H1 (cell line): ENCODE measurements around the gene AGTR1. TPM values are rescaled to one million over a fixed set of nuclear protein-coding genes. Genes with fewer than 3 reads are reported as not detected.

Source experiments
- CTCF ChIA-PET: fragments of 300-600 bp; sonication (Branson Sonifier 250); formaldehyde crosslinking; loops from one replicate; lab custom pipeline; 2021; ENCODE audit not compliant: partially characterized antibody; lab: Charles Lee
- POLR2A ChIA-PET: fragments of 300-600 bp; sonication (Branson Sonifier 250); formaldehyde crosslinking; loops from one replicate; lab custom pipeline; 2021; ENCODE audit warnings: inconsistent platforms; ENCODE audit not compliant: partially characterized antibody; lab: Charles Lee
- DNase-seq, 2 experiments: peaks; one replicate each; pipeline versions ENCODE4 v3.0.0 to v3.0.0-alpha.2; 2010 to 2022; ENCODE audit warnings: low spot score in 2 of 2, low read depth in 1 of 2, mixed read lengths in 1 of 2
- FAIRE-seq: peaks from 2 replicates; lab custom pipeline; 2011; peaks lifted over from hg19 to GRCh38; lab: Jason Lieb, UNC
- H2AFZ ChIP-seq: 2 replicates; pipeline ENCODE4 v1.8.1; 2012; ENCODE audit warnings: low read length, inconsistent platforms
- H2AK5ac ChIP-seq: 2 replicates; pipeline ENCODE4 v1.6.1; 2013; ENCODE audit warnings: low read depth, low read length
- H2BK120ac ChIP-seq: replicated peaks from 2 replicates; pipeline ENCODE3; 2013; ENCODE audit warnings: low read depth, low read length, inconsistent platforms
- H2BK12ac ChIP-seq: 2 replicates; pipeline ENCODE4 v1.6.1; 2013; ENCODE audit warnings: low read depth, low read length
- H2BK15ac ChIP-seq: 2 replicates; pipeline ENCODE4 v1.6.1; 2013; ENCODE audit warnings: low read length
- H2BK20ac ChIP-seq: 2 replicates; pipeline ENCODE4 v1.6.1; 2013; ENCODE audit warnings: low read length
- H2BK5ac ChIP-seq: 2 replicates; pipeline ENCODE4 v1.6.1; 2013; ENCODE audit warnings: low read depth, low read length
- H3K14ac ChIP-seq: 2 replicates; pipeline ENCODE4 v1.6.1; 2013; ENCODE audit warnings: inconsistent platforms; ENCODE audit not compliant: insufficient read length
- H3K18ac ChIP-seq: 2 replicates; pipeline ENCODE4 v1.6.1; 2013; ENCODE audit warnings: low read length; ENCODE audit errors: extremely low read depth
- H3K23ac ChIP-seq: 2 replicates; pipeline ENCODE4 v1.6.1; 2013; ENCODE audit warnings: inconsistent platforms; ENCODE audit not compliant: insufficient read length
- H3K23me2 ChIP-seq: 2 replicates; pipeline ENCODE4 v1.6.1; 2013; ENCODE audit warnings: low read depth, low read length
- H3K27ac ChIP-seq: 2 replicates; pipeline ENCODE4 v1.6.1; 2011; ENCODE audit warnings: low read depth, low read length, inconsistent platforms
- H3K27me3 ChIP-seq, 4 experiments: replicated peaks in 1 of 4; 1 replicate in 1 of 4; 2 replicates in 3 of 4; pipeline versions ENCODE4 v1.6.1 to v1.8.1; 2011 to 2013; ENCODE audit warnings: low read length in 3 of 4, mild to moderate bottlenecking in 3 of 4, inconsistent platforms in 2 of 4, mixed read lengths in 2 of 4, moderate library complexity in 1 of 4; ENCODE audit not compliant: control insufficient read depth in 3 of 4, insufficient read depth in 3 of 4; ENCODE audit errors: extremely low read depth in 1 of 4
- H3K36me3 ChIP-seq, 4 experiments: 2 replicates each; pipeline versions ENCODE4 v1.6.1 to v1.8.1; 2011 to 2013; ENCODE audit warnings: mild to moderate bottlenecking in 4 of 4, low read length in 3 of 4, moderate library complexity in 2 of 4, control low read depth in 1 of 4, inconsistent platforms in 1 of 4; ENCODE audit not compliant: insufficient read depth in 4 of 4, control insufficient read depth in 2 of 4
- H3K4ac ChIP-seq: replicated peaks from 2 replicates; pipeline ENCODE3; 2013; ENCODE audit warnings: low read length, low read depth, mixed read lengths, inconsistent platforms; ENCODE audit not compliant: insufficient read length
- H3K4me1 ChIP-seq, 4 experiments: replicated peaks in 1 of 4; 1 replicate in 1 of 4; 2 replicates in 3 of 4; pipeline versions ENCODE4 v1.6.1 to v1.8.1; 2011 to 2013; ENCODE audit warnings: low read length in 3 of 4, inconsistent platforms in 2 of 4, mixed read lengths in 1 of 4; ENCODE audit not compliant: insufficient read depth in 4 of 4, control insufficient read depth in 3 of 4
- H3K4me2 ChIP-seq, 2 experiments: 2 replicates each; pipeline versions ENCODE4 v1.6.1 to v1.8.1; 2011 to 2013; ENCODE audit warnings: low read depth in 2 of 2, low read length in 2 of 2, control low read depth in 1 of 2, inconsistent platforms in 1 of 2, mild to moderate bottlenecking in 1 of 2; ENCODE audit not compliant: insufficient read depth in 1 of 2
- H3K4me3 ChIP-seq, 4 experiments: fragments of 200-600, 300-600 bp in 1 of 4; sonication (generic), shearing (Covaris generic), sonication (Bioruptor Twin) in 1 of 4; 2 replicates each; pipeline versions ENCODE4 v1.5.1 to v1.8.1; 2011 to 2016; ENCODE audit warnings: low read length in 4 of 4, low read depth in 3 of 4, control low read depth in 2 of 4, inconsistent platforms in 2 of 4, mild to moderate bottlenecking in 2 of 4, mixed read lengths in 1 of 4, moderate library complexity in 1 of 4; ENCODE audit not compliant: insufficient read depth in 2 of 4; ENCODE audit errors: extremely low read depth in 1 of 4
- H3K56ac ChIP-seq: replicated peaks from 2 replicates; pipeline ENCODE3; 2013; ENCODE audit warnings: low read depth, mild to moderate bottlenecking, mixed read lengths, low read length, inconsistent platforms; ENCODE audit not compliant: insufficient read length
- H3K79me1 ChIP-seq: 2 replicates; pipeline ENCODE4 v1.6.1; 2013; ENCODE audit warnings: low read depth, low read length, control low read depth
- H3K79me2 ChIP-seq, 2 experiments: 2 replicates each; pipeline versions ENCODE4 v1.6.1 to v1.8.1; 2012 to 2013; ENCODE audit warnings: low read length in 2 of 2, mild to moderate bottlenecking in 2 of 2, inconsistent platforms in 1 of 2; ENCODE audit not compliant: insufficient read depth in 2 of 2, control insufficient read depth in 1 of 2
- H3K9ac ChIP-seq, 4 experiments: replicated peaks in 1 of 4; 1 replicate in 1 of 4; 2 replicates in 3 of 4; pipeline versions ENCODE4 v1.6.1 to v1.8.1; 2011 to 2013; ENCODE audit warnings: low read depth in 3 of 4, low read length in 3 of 4, control low read depth in 2 of 4, mild to moderate bottlenecking in 2 of 4, moderate library complexity in 2 of 4, inconsistent platforms in 1 of 4; ENCODE audit errors: extremely low read depth in 1 of 4
- H3K9me3 ChIP-seq, 2 experiments: 2 replicates each; pipeline versions ENCODE4 v1.6.1 to v1.8.1; 2012 to 2013; ENCODE audit warnings: mild to moderate bottlenecking in 2 of 2, moderate library complexity in 2 of 2, control low read depth in 1 of 2, inconsistent platforms in 1 of 2, low read depth in 1 of 2, low read length in 1 of 2, mixed read lengths in 1 of 2; ENCODE audit not compliant: insufficient read depth in 2 of 2
- H4K20me1 ChIP-seq, 2 experiments: replicated peaks in 1 of 2; 2 replicates each; pipeline versions ENCODE3 to v1.8.1; 2011 to 2013; ENCODE audit warnings: inconsistent platforms in 2 of 2, low read length in 2 of 2, mild to moderate bottlenecking in 1 of 2; ENCODE audit not compliant: insufficient read depth in 2 of 2, control insufficient read depth in 1 of 2
- H4K5ac ChIP-seq: 2 replicates; pipeline ENCODE4 v1.6.1; 2013; ENCODE audit warnings: low read length, low read depth, mixed read lengths, inconsistent platforms; ENCODE audit not compliant: insufficient read length
- H4K8ac ChIP-seq: 2 replicates; pipeline ENCODE4 v1.8.0; 2013; ENCODE audit warnings: mild to moderate bottlenecking, moderate library complexity, low read length, inconsistent platforms; ENCODE audit not compliant: insufficient read depth; ENCODE audit errors: extremely low read depth
- H4K91ac ChIP-seq: replicated peaks from 2 replicates; pipeline ENCODE3; 2013; ENCODE audit warnings: low read length, mixed read lengths, inconsistent platforms; ENCODE audit not compliant: insufficient read length
- ASH2L ChIP-seq: fragments of 200-600, 300-600 bp; sonication (generic); IDR thresholded peaks from one replicate; pipeline ENCODE4 v1.7.1; 2017; ENCODE audit warnings: low read length
- ATF3 ChIP-seq: IDR thresholded peaks from 2 replicates; pipeline ENCODE4 v1.6.1; 2011; ENCODE audit warnings: low read depth, mild to moderate bottlenecking, low read length; ENCODE audit not compliant: insufficient read depth
- CBX8 ChIP-seq: fragments of 300-800, 300-1000 bp; sonication (generic); IDR thresholded peaks from 2 replicates; pipeline ENCODE4 v1.7.1; 2016; ENCODE audit warnings: low read depth, low read length, borderline replicate concordance
- CHD2 ChIP-seq: IDR thresholded peaks from 2 replicates; pipeline ENCODE4 v1.6.1; 2012; ENCODE audit warnings: low read length, improper control_type of control experiment
- CREB1 ChIP-seq: IDR thresholded peaks from 2 replicates; pipeline ENCODE4 v1.6.1; 2012; ENCODE audit warnings: inconsistent platforms
- EZH2 ChIP-seq: fragments of 200-600 bp; sonication (generic); IDR thresholded peaks from 2 replicates; pipeline ENCODE4 v1.7.1; 2012; ENCODE audit warnings: low read depth, mild to moderate bottlenecking, moderate library complexity, low read length, inconsistent platforms; ENCODE audit not compliant: severe bottlenecking
- TBP ChIP-seq: IDR thresholded peaks from 2 replicates; pipeline ENCODE4 v1.6.1; 2011; ENCODE audit warnings: low read depth, low read length, improper control_type of control experiment
- TCF12 ChIP-seq: IDR thresholded peaks from 2 replicates; pipeline ENCODE4 v1.6.1; 2011; ENCODE audit warnings: low read depth, mild to moderate bottlenecking, low read length
- WGBS, 2 experiments: shearing (Covaris generic) in 1 of 2; methylation state at CpG; one replicate each; pipeline versions ENCODE4 v1.1.6 to v1.1.7; 2013 to 2015; ENCODE audit warnings: low lambda C conversion rate in 2 of 2, mixed read lengths in 2 of 2, inconsistent platforms in 1 of 2, low coverage in 1 of 2, missing lambda C conversion rate in 1 of 2; ENCODE audit not compliant: insufficient replicate concordance in 2 of 2, insufficient coverage in 1 of 2, insufficient read length in 1 of 2; ENCODE audit errors: extremely low coverage in 1 of 2, missing lambda C conversion rate in 1 of 2; 5-methylcytosine and 5-hydroxymethylcytosine counted together
- polyA plus RNA-seq, 7 experiments: library from polyadenylated mRNA; depleted of rRNA in 3 of 7; stranded (reverse) in 5 of 7; unstranded in 2 of 7; fragments of >200 nt in 5 of 7; fragments of 200-250 nt in 2 of 7; gene quantifications; 1 replicate in 5 of 7; 2 replicates in 1 of 7; 4 replicates in 1 of 7; pipeline versions ENCODE4 v1.2.1 to v1.2.3, GENCODE V29; 2011 to 2013; ENCODE audit warnings: missing spikeins in 2 of 7, mixed read lengths in 2 of 7
- total RNA-seq: library from RNA; stranded (reverse); fragmentation: NEBNext Ultra II Directional; extraction: Animal tissue kit (Norgen Biotek cat#: 25700); gene quantifications from 2 replicates; pipeline ENCODE4 v1.2.1, GENCODE V29; 2021

Gene AGTR1
- total and polyA plus RNA-seq, 2 of the 8 experiments (the other 6 are each of a cell fraction or from before 2014, with no cell fraction given), result 0.03 TPM; not detected in 1

- no peaks in the 10 kb centered on the region for H3K23me2 ChIP-seq
- CTCF ChIA-PET, result interaction anchor here (1.0 kb wide), 1 partner anchor 64 kb away, joined by 3 read pairs; no protein-coding TSS in a partner anchor
These were observed 93.4 kb downstream of the AGTR1 start for GRCh38 chr3:148790851-148791735.

More at GRCh38 chr3:148790851-148791735, 93.4 kb downstream of the AGTR1 start:
- Histone ChIP-seq H3K14ac (no peak overlapping the region), H3K27me3 (no peaks in the 10 kb centered on the region), H2AFZ (no peak overlapping the region), H2BK5ac (no peak overlapping the region), H3K9ac (no peak overlapping the region), H3K18ac (no peak overlapping the region), H4K5ac (no peak overlapping the region), H4K91ac (no peak overlapping the region), H2BK12ac (no peak overlapping the region), H3K79me2 (no peaks in the 10 kb centered on the region), H4K8ac (no peak overlapping the region), H3K56ac (no peak overlapping the region), H3K79me1 (no peaks in the 10 kb centered on the region), H3K27ac (no peak overlapping the region), H3K36me3 (no peaks in the 10 kb centered on the region; a peak in 1 of 8 replicates), H4K20me1 (no peaks in the 10 kb centered on the region), H3K4ac (no peak overlapping the region), H2BK120ac (no peak overlapping the region), H3K9me3 (peaks cover 8 to 10% of the 10 kb centered on the region in 2 experiments; a peak in 3 of 4 replicates), H2AK5ac (no peak overlapping the region), H3K4me3 (no peak overlapping the region), H3K4me2 (no peak overlapping the region), H2BK15ac (no peak overlapping the region), H3K4me1 (no peaks in the 10 kb centered on the region), H3K23ac (no peak overlapping the region), H2BK20ac (no peak overlapping the region)
- no peak for FAIRE-seq
- 88% methylated on average over 6 of the region's 6 CpGs; no CpG with 5 or more reads in 1 of the 2 experiments for WGBS, 2 experiments
- TF ChIP-seq ASH2L (no peak), CREB1 (no peak), CHD2 (no peak), CBX8 (no peak), EZH2 (no peak), TCF12 (no peak), TBP (no peak), ATF3 (no peak)
- no peak for DNase-seq
- POLR2A ChIA-PET, result no interaction called here
